HG03139 (cell line): ENCODE results near the gene MPPED2.

Experiments
- ATAC-seq: cut with Tn5 transposase; IDR thresholded peaks from one replicate; pipeline ENCODE4 v1.9.1; 2021; ENCODE audit not compliant: unreplicated experiment

The MPPED2 gene, protein sequence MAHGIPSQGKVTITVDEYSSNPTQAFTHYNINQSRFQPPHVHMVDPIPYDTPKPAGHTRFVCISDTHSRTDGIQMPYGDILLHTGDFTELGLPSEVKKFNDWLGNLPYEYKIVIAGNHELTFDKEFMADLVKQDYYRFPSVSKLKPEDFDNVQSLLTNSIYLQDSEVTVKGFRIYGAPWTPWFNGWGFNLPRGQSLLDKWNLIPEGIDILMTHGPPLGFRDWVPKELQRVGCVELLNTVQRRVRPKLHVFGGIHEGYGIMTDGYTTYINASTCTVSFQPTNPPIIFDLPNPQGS

GRCh38 chr11:30586251-30587144, at the start of gene MPPED2:
MPPED2 (minus strand) TSS chr11:30586353; CDS start chr11:30580373, 5,980 bp downstream.
- peak; percentile 94 for ATAC-seq

DNA sequence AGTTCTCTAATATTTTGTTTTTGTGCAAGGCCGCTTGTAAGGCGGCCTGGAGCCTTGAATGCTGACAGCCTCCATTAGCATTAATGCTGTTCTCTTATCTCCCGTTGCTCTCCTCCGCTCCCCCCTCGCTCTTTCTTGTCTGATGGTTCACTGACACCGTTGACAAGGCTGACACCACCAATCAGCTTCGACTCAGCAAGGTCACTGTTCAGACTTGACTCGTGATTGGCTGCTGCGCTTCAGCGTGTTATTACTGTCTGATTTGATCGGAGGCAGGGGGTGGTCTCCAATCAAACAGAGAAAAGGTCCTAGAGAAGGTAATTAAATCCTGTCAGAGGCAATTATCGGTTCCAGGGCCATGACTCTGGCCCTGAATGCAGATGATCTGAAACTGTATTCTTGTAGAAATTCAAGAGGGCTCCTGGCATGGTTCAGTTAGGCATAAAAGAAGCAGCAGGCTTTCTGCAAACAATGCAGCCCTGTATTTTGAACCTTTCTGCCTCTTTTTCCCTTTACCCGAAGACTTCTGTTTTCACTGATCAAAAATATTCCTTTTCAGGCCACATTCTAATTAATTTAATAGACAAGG, 49.3 kb upstream of the MPPED2 start:
- no peak for ATAC-seq

GRCh38 chr11:30631148-30631547, 45.0 kb upstream of the MPPED2 start:
- no peak for ATAC-seq

- no peak for ATAC-seq
Measured at GRCh38 chr11:30619767-30620166, 33.6 kb upstream of the MPPED2 start.

GRCh38 chr11:30617762-30618161, 31.6 kb upstream of the MPPED2 start:
- ATAC-seq, result no peak

GRCh38 chr11:30610628-30611027, 24.5 kb upstream of the MPPED2 start:
- ATAC-seq, result no peak

DNA sequence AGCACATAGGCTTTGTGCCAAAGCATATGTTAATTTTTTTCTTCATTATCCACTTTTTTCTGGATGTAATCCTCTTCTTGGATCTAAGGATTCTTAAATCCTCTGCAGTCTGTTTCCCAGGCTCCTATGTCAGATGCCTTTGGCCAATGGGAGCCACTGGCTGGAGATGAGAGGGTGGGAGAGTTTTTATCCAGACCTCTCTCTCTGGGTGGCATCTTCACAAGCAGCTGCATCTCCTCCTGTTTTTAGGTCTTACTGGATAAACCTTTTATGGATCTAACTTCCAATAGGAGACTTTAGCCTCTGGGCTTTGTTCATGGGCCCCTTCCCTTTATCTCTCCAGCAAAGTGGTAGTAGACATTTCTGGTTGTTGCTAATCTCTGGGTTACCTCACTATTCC, 22.4 kb upstream of the MPPED2 start:
- no peak for ATAC-seq

GRCh38 chr11:30605036-30605605, 19.0 kb upstream of the MPPED2 start:
- ATAC-seq, result no peak

DNA sequence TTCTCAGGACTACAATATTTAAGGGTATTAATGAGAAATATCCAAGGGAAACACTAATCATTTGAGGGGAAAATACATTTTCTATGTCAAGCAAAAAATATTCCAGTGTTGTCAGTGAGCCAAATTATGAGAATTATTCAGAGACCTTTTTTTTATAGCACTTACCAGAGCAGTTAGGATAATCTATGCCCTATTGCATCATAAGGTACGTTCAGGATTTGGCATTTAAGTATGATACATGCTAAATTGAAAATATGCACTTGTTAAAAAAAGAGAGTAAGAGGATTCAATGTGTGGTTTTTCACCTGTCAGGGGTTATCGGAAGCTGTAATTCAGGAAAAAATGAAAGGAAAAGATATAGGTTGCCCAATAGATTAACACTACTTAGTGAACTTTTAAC, 17.2 kb upstream of the MPPED2 start:
- no peak for ATAC-seq

DNA sequence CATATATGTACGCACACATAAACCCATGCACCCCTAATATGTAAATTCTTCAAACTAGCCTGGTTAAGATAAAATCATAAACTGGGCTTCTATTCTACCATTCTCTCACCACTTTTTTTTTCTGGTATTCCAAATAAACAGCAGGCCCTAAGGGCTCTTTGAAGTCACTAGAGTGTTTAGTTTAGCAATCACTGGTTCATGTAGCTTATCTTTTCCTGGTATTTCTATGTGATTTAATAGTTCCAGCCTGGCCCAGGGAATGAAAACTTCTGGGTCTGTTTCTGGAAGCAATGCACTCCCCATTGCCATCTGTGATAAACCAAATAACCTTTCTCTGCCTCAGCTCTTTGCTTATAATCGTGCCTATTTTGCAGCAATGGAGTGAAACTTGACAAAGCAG, 10.7 kb upstream of the MPPED2 start:
- ATAC-seq, result no peak

DNA sequence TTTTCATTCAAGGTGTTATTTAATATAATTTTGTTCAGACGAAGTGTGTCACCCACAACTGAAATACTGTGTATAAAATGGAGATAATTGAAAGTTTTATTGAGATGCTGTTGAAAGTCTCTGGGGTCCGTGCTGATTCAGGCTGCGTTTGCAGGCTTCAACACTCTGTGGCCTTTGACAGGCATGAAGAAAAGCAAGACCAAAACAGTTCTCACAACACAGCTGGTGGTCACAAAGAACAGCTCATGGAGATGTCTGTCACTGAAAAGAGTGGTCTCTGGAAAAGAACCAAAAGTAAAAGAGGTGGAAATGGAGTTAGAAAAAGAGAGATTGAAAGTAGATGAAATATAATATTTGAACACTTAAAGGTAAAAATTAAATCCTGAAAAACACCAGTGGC, 9.8 kb upstream of the MPPED2 start:
- ATAC-seq, result no peak

GRCh38 chr11:30594646-30595411, 8.7 kb upstream of the MPPED2 start:
- no peak for ATAC-seq

GRCh38 chr11:30587269-30587812, 1.2 kb upstream of the MPPED2 start:
- no peak for ATAC-seq

DNA sequence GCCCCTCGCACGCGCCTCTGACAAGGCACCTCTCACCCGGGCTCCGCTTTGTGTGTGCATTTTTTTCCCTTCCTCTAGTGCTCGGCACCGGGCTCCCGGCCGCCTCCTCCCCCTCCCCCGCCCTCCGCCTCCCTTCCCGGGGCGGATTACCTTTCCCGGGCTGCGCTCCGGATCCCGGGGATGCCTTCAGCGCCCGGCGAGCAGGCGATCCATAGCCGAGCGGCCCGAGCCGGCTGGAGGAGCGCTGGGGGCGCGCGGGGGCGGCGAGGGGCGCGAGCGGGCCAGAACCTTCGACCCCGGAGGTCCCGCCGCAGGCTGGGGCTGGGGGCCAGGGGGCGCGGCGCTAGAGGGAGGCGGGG, 282 bp downstream of the MPPED2 start:
- ATAC-seq, result peak; percentile 4

GRCh38 chr11:30585125-30585891, 845 bp downstream of the MPPED2 start:
- ATAC-seq, result no peak

DNA sequence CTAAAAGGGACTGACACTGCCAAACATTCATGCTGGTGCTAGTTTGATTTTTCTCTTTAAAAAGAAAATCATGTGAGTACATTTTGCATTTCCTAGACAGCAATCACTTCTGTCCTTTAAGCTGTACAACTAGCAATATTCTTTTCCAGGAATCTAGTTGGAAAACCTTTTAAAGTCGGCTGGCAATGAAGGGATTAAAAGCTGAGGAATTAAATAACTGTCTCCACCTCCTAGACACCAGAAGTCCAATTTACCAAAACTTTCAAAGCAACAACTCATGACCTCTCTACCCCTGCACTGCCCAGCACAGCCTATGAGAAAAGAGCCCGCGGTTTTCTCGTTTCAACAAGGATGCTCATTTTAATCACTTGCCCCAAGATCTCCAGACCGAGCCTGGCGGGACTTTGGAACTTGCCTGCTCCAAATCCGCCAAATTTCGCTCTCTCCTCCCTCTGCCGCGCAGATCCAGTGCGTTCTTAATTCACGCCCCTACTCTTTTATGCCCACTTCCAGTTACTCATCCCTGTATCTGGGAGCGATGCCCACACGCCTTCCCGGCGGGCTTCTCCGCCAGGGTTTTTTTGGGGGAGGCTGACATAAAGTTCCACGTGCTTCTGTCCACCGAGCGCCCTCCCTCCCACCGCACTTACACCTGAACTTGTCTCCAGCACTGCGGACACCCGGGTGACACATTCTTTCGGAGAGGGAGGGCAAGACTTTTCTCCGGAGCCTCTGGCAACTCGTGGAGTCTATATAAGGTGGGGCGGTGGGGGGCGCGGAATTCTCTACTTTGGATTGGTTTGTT, 2.5 kb downstream of the MPPED2 start:
- ATAC-seq, result no peak

GRCh38 chr11:30582726-30583125, 3.4 kb downstream of the MPPED2 start:
- no peak for ATAC-seq

GRCh38 chr11:30581675-30582074, 4.5 kb downstream of the MPPED2 start:
- ATAC-seq, result no peak

DNA sequence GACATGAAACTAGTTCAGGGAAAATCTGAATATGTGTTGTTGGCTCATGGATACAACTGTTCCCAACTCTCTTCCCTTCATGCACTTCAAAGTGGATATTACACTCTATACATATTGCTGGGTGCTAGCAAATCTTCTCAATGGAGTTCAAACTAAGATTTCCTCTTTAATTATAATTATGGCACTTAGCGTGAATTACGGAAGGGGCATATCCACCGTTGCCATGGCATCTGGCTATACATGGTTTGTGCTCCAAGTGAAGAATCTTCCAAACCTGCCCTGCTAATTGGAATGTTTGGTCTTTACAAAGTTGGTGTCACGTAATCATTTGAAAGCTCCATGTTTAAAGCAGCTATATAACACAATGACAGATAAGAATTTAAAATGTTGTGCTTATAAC, 5.6 kb downstream of the MPPED2 start:
- ATAC-seq, result no peak
